GM03348 (cell line): Measurements from ENCODE around the gene HS3ST6.
"Not testable (repeated sequence)": the region's sequence is repeated elsewhere in the genome, so short reads cannot be mapped to it uniquely, and the experiment has no call there.

Experiments used
- DNase-seq: peaks from one replicate; pipeline ENCODE4 v3.0.0; 2012; ENCODE audit warnings: low spot score

Gene HS3ST6

GRCh38 chr16:1918351-1919326 lies at the start of gene HS3ST6:
Gene HS3ST6, minus strand, starts transcription at chr16:1918415. Its CDS starts 92 bp downstream, at chr16:1918323.
- no peak for DNase-seq

DNA sequence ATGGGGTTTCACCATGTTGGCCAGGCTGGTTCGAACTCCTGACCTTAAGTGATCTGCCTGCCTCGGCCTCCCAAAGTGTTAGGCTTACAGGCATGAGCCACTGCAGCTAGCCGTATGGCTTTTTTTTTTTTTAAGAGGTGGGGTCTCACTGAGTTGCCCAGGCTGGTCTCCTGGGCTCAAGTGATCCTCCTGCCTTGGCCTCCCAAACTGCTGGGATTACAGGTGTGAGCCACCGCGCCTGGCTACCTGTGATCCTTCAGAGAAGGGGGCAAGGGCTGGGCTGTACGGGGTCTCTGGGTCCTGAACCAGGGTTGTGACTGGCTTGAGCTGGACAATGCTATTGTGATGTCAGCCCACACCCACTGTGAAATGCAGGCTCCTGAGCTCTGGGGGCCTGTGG lies 48.2 kb upstream of the HS3ST6 start, which contains the start of gene RNF151:
RNF151 (plus strand) TSS at position 397 of the 400 bp plus-strand sequence. CDS start 26 bp downstream, outside the sequence.
- no peak for DNase-seq

GRCh38 chr16:1965396-1966001 lies 47.3 kb upstream of the HS3ST6 start:
- DNase-seq: no peak

DNA sequence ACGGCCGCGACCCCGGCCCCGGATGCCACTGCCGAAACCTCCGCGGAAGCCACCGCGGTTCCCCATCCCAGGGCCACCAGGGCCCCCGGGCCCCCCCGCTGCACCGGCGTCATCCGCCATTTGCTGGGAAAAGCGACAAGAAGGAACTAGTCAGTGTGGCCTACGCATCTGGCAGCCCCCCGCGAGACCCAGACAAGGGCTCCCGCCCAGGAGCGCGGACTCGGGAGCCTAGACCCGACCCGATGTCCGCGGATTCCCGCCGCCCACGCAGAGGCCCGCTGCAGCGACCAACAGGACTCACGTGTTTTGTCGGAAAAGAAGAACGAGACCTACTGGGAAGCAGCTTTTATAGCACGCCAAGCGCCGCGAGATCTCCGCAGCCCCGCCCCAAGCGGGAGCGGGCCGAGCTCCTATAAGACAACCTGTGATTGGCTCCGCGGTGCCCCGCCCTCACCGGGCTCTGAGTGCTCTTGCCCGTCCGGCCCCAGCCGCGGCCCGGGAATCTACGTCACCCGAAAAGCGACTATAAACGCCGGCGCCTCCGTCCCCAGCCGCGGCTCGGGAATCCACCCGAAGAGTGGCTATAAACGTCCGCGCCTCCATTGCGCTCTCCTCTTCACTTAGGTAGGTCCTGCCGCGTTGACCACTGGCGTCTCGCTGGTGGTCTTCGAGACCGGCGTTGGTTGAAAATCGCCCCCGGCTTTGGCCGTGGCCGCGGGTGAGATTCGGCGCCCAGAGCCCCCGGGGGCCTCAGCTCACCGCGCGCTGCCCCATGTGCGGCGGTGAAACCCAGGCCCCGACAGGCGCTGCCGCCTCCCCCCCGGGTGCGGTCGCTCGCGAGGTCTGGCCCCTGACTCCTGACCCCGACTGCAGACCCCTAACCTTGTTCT lies 46.5 kb upstream of the HS3ST6 start, which contains the start of gene RPS2:
RPS2 (minus strand) TSS at position 321 of the 890 bp plus-strand sequence; CDS start at position 120, 201 bp downstream.
- peak; percentile 100 for DNase-seq

- DNase-seq: peak; percentile 41
These were observed 45.7 kb upstream of the HS3ST6 start for GRCh38 chr16:1963806-1964505.

DNA sequence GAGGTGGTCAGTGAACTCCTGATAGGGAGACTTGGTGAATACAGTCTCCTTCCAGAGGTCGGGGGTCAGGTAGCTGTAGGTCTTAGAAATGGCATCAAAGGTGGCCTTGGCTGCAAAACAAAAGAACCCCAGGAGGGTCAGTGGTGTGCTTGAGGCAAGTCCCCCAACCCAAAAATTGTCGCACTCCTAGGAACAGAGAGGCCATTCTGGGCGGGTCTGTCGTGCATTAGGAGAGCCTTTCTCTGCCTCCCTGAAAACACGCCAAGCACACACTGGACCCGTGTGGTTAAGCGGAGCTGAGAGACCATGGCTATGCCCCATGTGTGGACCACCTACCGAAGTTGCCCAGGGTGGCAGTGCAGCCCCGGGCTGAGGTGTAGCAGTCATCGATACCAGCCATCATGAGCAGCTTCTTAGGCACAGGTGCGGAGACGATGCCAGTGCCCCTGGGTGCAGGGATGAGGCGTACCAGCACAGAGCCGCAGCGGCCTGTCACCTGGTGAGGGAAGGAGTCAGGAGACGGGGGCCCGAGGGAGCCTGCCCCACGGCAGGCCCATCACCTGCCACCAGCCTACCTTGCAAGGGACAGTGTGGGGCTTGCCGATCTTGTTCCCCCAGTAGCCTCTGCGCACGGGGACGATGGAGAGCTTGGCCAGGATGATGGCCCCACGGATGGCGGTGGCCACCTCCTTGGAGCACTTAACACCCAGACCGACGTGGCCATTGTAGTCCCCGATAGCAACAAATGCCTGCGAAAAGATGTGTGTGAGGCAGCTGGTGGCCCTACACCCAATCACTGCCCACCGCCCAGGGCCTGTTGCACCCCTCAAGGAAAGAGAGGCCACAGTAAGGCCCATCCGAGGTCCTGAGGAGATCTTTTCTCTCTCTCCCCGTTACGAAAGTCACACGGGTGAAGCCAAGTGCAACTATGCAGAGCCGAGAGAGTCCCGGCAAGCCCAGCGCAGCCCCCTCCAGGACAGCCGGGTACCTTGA lies 44.2 kb upstream of the HS3ST6 start:
- not testable (repeated sequence) for DNase-seq

- DNase-seq: no peak
These were observed 43.4 kb upstream of the HS3ST6 start for GRCh38 chr16:1961651-1962067.

DNA sequence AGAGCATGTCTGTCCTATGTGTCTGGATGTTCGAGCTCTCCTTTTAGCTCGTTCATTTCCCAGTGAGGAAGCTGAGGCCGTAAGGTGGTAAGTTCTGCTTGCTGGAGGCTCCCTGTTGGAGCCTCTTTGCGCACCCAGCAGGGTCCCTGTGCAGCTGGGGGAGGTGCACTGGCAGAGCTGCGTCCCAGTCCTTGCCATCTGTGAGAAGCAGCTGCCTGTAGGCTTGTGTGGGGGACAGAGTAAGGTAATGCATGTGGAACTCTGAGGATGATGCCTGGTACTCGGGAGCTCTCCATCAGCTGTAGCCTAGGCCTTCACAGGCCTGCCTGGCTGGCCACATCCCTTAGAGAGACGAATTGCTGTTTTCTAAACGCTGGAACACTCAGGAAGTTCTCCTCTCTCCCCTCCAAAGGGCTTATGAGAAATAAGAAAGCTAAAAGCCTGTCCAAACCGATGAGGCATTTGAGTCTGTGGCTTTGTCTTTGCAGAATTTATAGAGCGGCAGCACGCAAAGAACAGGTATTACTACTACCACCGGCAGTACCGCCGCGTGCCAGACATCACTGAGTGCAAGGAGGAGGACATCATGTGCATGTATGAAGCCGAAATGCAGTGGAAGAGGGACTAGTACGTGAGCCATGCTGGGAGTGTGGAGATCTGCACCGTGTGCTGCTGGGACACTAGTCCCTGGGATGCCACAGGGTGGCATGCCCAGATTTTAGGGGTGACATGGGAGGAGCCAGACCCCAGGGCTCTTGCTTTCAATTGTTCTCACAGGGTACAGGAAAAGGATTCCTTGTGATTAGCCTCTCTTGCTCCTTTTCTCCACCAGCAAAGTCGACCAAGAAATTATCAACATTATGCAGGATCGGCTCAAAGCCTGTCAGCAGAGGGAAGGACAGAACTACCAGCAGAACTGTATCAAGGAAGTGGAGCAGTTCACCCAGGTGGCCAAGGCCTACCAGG lies 42.7 kb upstream of the HS3ST6 start:
- DNase-seq: no peak

- peak; percentile 95 for DNase-seq
These were observed 41.2 kb upstream of the HS3ST6 start, which contains the start of gene NDUFB10 for GRCh38 chr16:1959269-1960039. Gene NDUFB10, plus strand, starts transcription at chr16:1959538. Its CDS starts 87 bp downstream, at chr16:1959625.

DNA sequence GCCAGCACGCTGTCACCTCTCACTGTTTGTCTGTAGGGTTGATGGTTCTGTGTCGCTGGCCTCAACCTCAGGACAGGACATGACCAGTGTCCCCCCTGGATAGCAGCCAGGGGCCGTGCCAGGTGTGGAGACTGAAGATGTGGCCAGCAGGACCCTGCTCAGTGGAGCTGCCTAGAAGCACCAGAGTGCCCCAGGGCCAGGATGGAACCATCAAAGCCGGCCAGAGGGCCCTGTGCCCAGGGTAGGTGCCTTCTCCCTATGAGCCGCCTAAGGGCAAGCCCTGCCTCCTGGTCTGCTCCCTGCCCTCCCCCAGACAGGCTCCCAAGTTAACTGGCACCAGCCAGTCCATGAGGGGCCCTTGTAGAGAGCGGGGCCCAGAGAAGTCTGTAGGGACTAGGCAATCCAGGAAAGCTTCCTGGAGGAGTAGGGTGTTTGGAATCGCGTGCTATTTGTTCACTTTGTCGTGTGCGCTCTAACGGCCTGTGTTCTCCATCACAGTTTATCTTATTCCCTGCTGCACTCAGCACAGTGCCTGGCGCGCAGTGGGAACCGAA lies 40.6 kb upstream of the HS3ST6 start:
- no peak for DNase-seq

DNA sequence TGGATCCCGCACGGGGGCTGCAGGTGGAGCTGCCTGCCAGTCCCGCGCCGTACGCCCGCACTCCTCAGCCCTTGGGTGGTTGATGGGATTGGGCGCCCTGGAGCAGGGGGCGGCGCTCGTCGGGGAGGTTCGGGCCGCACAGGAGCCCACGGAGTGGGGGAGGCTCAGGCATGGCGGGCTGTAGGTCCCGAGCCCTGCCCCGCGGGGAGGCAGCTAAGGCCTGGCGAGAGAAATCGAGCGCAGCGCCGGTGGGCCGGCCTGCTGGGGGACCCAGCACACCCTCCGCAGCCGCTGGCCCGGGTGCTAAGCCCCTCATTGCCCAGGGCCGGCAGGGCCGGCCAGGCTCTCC lies 39.9 kb upstream of the HS3ST6 start:
- DNase-seq: not testable (repeated sequence)

GRCh38 chr16:1957434-1958142 lies 39.4 kb upstream of the HS3ST6 start:
- DNase-seq: not testable (repeated sequence)

GRCh38 chr16:1953734-1954133 lies 35.5 kb upstream of the HS3ST6 start:
- DNase-seq: no peak

- no peak for DNase-seq
These were observed 32.3 kb upstream of the HS3ST6 start for GRCh38 chr16:1950559-1950958.

- DNase-seq: no peak
These were observed 31.8 kb upstream of the HS3ST6 start for GRCh38 chr16:1950047-1950446.

DNA sequence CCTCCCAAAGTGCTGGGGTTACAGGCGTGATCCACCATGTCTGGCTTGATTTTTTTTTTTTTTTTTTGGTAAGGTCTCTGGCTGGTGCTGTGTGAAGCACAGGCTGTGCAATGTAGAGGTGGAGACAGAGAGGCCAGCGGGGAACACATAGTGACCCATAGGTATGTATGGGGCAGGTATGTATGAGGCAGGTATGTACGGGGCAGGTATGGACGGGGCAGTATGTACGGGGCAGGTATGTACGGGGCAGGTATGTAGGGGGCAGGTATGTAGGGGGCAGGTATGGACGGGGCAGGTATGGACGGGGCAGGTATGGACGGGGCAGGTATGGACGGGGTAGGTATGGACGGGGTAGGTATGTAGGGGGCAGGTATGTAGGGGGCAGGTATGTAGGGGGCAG lies 31.3 kb upstream of the HS3ST6 start:
- no peak for DNase-seq

DNA sequence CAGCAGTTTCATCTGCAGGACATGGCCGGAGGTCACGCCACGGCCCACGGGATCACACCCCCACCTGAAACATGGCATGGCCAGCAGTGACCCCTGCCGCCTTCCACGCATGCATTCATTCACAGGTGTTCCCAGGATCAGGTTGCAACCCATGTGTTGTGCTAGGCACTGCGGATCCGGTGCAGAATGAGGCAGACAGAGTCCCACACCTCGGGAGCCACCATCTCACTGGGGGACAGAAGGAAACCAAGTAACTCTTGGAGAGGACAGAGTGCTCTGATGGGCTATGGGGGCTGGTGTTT lies 29.1 kb upstream of the HS3ST6 start:
- no peak for DNase-seq
